GM19438 (cell line): Measurements from ENCODE around the gene AKAP4.
A peak's percentile ranks its signal among the peaks of the same experiment; 100 is the strongest.

Source experiments
- ATAC-seq: cut with Tn5 transposase; IDR thresholded peaks from one replicate; pipeline ENCODE4 v1.9.1; 2021; ENCODE audit warnings: low read depth; ENCODE audit not compliant: unreplicated experiment

The AKAP4 gene, protein sequence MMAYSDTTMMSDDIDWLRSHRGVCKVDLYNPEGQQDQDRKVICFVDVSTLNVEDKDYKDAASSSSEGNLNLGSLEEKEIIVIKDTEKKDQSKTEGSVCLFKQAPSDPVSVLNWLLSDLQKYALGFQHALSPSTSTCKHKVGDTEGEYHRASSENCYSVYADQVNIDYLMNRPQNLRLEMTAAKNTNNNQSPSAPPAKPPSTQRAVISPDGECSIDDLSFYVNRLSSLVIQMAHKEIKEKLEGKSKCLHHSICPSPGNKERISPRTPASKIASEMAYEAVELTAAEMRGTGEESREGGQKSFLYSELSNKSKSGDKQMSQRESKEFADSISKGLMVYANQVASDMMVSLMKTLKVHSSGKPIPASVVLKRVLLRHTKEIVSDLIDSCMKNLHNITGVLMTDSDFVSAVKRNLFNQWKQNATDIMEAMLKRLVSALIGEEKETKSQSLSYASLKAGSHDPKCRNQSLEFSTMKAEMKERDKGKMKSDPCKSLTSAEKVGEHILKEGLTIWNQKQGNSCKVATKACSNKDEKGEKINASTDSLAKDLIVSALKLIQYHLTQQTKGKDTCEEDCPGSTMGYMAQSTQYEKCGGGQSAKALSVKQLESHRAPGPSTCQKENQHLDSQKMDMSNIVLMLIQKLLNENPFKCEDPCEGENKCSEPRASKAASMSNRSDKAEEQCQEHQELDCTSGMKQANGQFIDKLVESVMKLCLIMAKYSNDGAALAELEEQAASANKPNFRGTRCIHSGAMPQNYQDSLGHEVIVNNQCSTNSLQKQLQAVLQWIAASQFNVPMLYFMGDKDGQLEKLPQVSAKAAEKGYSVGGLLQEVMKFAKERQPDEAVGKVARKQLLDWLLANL

DNA sequence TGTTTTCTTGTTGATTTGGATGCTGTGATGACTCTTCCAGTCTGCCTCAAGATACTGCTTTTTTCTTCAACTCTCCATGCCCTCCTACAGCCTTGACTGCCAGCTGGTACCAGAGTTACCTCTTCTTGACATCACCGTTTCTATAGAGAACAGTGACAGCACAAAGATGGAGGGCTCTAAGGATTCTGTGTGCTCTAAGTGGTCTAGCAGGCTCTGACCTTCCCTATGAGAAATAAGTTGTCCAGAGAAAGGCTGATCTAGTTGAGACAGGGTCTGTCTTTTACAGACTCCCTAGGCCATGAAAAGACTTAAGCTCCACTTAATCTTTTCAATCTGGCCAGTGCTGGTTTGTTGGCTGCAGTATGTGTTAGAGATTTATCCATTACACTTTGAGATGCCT, at the start of gene AKAP4:
TSS of gene AKAP4 (minus strand) at position 101 of the 400 bp plus-strand sequence. CDS start 118 bp downstream, outside the sequence.
- ATAC-seq: no peak

- no peak for ATAC-seq
Observed at GRCh38 chrX:50211510-50211909, 10.7 kb upstream of the AKAP4 start.

DNA sequence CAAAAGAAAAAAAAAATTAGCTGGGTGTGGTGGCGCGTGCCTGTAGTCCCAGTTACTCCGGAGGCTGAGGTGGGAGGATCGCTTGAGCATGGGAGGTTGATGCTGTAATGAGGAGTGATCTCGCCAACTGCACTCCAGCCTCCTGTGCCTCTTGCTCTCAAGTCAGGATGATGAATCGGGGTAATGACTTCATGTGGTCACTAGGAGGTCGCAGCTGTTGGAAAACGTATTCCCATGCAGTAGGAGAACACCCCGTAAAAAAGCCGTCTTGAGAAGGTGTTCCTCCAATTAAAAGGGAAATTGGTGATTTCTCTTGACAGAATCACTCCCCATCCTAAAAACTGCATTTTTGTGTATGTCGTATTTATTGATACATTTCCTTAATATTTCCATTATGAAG, 5.9 kb upstream of the AKAP4 start:
- no peak for ATAC-seq

GRCh38 chrX:50204364-50204899, 3.6 kb upstream of the AKAP4 start, which contains the start of gene CCNB3:
Gene CCNB3 (plus strand): TSS chrX:50204765. CDS start chrX:50285164, 80,399 bp downstream.
- ATAC-seq: peak; percentile 97

GRCh38 chrX:50202539-50202938, 1.7 kb upstream of the AKAP4 start:
- no peak for ATAC-seq

DNA sequence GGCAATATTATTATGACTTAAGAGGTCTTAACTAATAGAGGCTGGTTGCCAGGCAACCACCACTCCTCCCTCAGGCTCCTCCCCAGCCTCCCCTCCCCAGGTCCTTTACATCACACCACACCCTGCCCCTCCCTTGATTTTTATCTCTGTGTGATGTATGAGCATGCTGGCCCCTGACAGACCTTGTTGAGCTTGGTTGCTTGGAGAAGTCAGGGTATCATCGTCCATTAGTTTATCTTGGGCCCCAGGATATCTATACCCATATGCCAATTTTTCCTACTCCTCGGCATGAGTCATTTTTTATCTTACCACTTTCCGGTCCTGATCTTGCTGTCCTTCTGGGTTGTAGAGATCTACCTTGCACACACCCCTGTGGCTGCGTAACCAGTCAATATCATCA, 2.5 kb downstream of the AKAP4 start:
- no peak for ATAC-seq

- no peak for ATAC-seq
Observed at GRCh38 chrX:50188859-50189600, 11.8 kb downstream of the AKAP4 start.

DNA sequence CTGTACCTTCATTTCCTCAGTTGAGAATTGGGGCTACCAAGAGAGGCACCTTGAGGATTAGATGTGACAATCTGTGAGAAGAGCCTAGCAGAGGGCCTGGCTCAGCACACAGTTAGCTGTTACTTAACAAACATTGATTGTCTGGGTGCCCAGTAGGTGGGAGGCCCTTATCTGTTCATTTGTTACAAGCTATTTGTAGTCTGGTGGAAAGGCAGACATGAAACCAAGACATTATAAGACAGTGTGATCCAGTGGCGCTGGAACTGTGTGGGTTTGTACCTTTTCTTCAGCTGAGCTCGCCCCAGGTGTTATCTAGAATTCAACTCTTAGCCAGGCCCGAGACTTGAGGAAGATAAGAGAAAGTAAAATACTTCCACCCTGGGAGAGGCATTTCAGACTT, 16.9 kb downstream of the AKAP4 start:
- ATAC-seq: no peak

DNA sequence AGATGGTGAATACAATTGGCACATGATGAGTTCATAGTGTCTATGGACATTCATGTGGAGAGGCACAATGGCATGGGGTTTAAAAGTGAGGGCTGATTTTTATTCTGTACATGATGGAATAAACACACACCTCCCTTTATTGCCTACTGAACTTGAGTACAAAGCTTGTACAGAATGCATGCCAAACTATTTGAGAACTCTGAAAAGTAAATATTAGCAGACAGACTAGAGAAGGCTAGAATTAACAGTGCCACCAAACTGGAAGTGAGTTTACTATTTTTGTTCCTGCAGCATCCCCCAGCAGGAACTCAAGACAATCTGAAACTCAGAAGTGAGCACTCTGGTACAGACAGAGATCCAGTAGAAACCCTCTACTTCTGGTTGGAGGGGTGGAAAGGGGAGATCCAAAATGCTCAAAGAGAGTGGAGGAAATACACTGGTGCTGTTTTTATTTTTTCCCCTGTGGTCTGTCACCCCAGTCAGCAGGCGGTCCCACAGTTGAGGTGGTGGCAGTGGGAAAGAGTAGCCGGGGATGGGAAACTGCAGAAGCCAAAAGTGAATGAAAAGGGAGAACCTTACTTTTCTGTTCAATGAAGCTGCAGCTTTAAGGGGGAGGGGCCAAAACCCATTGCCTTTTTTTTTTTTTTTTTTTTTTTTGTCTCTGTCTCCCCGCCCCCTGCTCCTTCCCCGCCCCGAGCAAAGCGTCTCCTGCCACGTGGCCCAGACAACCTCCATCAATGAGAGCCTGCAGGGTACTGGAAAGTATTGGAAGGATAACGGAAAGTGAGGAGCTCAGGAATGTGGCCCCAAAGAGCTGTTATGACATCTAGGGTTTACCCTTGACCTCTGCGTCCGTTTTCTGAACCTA, 20.5 kb downstream of the AKAP4 start:
- ATAC-seq: no peak

- ATAC-seq: no peak
Observed at GRCh38 chrX:50169717-50170116, 31.1 kb downstream of the AKAP4 start.

DNA sequence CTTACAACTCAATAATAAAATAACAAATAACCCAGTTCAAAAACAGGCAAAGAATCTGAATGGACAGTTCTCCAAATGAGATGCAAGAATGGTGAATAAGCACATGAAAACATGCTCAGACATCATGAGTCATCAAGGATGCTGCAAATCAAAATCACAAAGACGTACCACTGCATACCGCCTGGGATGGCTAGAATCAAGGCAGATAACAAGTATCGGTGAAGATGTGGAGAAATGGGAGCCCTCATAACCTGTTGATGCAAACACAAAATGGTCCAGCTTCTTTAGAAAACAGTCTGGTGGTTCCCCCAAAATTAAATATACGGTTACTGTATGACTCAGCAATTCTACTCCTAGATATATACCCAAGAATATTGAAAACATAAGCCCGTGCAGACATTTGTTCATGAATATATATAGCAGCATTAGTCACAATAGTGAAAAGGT, 32.5 kb downstream of the AKAP4 start:
- no peak for ATAC-seq

GRCh38 chrX:50167366-50167765, 33.4 kb downstream of the AKAP4 start:
- ATAC-seq: no peak

- ATAC-seq: no peak
Observed at GRCh38 chrX:50165727-50166126, 35.1 kb downstream of the AKAP4 start.

GRCh38 chrX:50161127-50161526, 39.7 kb downstream of the AKAP4 start:
- no peak for ATAC-seq

DNA sequence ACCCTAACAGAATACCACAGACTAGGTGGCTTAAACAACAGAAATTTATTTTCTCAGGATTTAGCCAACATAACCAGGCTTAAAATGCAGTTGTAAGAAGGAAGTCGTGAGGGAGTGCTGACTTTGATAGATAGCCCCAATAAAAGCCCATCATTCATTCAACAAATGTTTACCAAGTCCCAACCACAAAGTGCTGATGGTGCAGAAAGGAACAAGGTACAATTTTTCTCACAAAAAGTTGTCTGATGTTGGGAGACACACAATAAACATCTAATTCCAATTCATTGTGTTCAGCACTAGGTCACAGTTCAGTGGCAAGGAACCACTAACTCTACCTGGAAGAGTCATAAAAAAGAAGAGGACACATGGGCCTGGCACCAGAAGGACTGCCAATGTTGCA, 42.2 kb downstream of the AKAP4 start:
- no peak for ATAC-seq

- no peak for ATAC-seq
Observed at GRCh38 chrX:50157545-50158135, 43.2 kb downstream of the AKAP4 start.

- no peak for ATAC-seq
Observed at GRCh38 chrX:50154429-50154828, 46.4 kb downstream of the AKAP4 start.

- no peak for ATAC-seq
Observed at GRCh38 chrX:50152456-50152855, 48.4 kb downstream of the AKAP4 start.

GRCh38 chrX:50147972-50148371, 52.8 kb downstream of the AKAP4 start:
- ATAC-seq: no peak
